Measurements from ENCODE around the gene PTGDR. TPM values are rescaled to one million over a fixed set of nuclear protein-coding genes. Genes with fewer than 3 reads are reported as not detected.

PTGDR gene
- total and polyA plus RNA-seq, 10 of the 15 experiments (the other 5 are each of a cell fraction or from before 2014, with no cell fraction given), result not detected

GRCh38 chr14:52325126-52325525, 57.6 kb downstream of the PTGDR start (continued):
- TF ChIP-seq, protein P1, sequence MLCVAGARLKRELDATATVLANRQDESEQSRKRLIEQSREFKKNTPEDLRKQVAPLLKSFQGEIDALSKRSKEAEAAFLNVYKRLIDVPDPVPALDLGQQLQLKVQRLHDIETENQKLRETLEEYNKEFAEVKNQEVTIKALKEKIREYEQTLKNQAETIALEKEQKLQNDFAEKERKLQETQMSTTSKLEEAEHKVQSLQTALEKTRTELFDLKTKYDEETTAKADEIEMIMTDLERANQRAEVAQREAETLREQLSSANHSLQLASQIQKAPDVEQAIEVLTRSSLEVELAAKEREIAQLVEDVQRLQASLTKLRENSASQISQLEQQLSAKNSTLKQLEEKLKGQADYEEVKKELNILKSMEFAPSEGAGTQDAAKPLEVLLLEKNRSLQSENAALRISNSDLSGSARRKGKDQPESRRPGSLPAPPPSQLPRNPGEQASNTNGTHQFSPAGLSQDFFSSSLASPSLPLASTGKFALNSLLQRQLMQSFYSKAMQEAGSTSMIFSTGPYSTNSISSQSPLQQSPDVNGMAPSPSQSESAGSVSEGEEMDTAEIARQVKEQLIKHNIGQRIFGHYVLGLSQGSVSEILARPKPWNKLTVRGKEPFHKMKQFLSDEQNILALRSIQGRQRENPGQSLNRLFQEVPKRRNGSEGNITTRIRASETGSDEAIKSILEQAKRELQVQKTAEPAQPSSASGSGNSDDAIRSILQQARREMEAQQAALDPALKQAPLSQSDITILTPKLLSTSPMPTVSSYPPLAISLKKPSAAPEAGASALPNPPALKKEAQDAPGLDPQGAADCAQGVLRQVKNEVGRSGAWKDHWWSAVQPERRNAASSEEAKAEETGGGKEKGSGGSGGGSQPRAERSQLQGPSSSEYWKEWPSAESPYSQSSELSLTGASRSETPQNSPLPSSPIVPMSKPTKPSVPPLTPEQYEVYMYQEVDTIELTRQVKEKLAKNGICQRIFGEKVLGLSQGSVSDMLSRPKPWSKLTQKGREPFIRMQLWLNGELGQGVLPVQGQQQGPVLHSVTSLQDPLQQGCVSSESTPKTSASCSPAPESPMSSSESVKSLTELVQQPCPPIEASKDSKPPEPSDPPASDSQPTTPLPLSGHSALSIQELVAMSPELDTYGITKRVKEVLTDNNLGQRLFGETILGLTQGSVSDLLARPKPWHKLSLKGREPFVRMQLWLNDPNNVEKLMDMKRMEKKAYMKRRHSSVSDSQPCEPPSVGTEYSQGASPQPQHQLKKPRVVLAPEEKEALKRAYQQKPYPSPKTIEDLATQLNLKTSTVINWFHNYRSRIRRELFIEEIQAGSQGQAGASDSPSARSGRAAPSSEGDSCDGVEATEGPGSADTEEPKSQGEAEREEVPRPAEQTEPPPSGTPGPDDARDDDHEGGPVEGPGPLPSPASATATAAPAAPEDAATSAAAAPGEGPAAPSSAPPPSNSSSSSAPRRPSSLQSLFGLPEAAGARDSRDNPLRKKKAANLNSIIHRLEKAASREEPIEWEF (IDR thresholded peaks at IDR 0.05; ENCODE audit: insufficient replicate concordance, low read depth, low read length), result no peak
- TF ChIP-seq MEF2B (IDR thresholded peaks at IDR 0.05; ENCODE audit: partially characterized antibody, poor library complexity, severe bottlenecking) (peak; percentile 50), MTA3 (IDR thresholded peaks at IDR 0.05; ENCODE audit: borderline replicate concordance, low read length) (peak; percentile 78; the same call in 1 of the 2 replicates), FOS (IDR thresholded peaks at IDR 0.05; ENCODE audit: borderline replicate concordance, extremely low read depth, insufficient read length) (no peak), HDAC2 (IDR thresholded peaks at IDR 0.05) (no peak), POLR2AphosphoS2 (IDR thresholded peaks at IDR 0.05; ENCODE audit: low read depth, low read length) (no peak), PBX3 (IDR thresholded peaks at IDR 0.05; ENCODE audit: insufficient replicate concordance, low read depth, low read length) (no peak), NR2C1 (IDR thresholded peaks at IDR 0.05) (no peak), SREBF2 (IDR thresholded peaks at IDR 0.05; ENCODE audit: low read length) (no peak), BHLHE40 (IDR thresholded peaks at IDR 0.05; ENCODE audit: borderline replicate concordance in 1 of 2, low read depth in 2 of 2, low read length in 1 of 2) (peak; percentile 75; a peak in 3 of 4 replicates), ZNF622 (IDR thresholded peaks at IDR 0.05) (no peak), SIX5 (IDR thresholded peaks at IDR 0.05; ENCODE audit: low read depth, low read length, severe bottlenecking) (no peak), SUPT20H (IDR thresholded peaks at IDR 0.05; ENCODE audit: borderline replicate concordance, control insufficient read depth, low read depth, low read length) (no peak), SREBF1 (IDR thresholded peaks at IDR 0.05; ENCODE audit: low read length) (no peak), ASH2L (IDR thresholded peaks at IDR 0.05; ENCODE audit: borderline replicate concordance, low read depth) (no peak), ZBTB40 (IDR thresholded peaks at IDR 0.05; ENCODE audit: borderline replicate concordance) (no peak)
